ENCODE measurements around the gene CD101. TPM values are rescaled to one million over a fixed set of nuclear protein-coding genes. Genes with fewer than 3 reads are reported as not detected.

Gene CD101
- total and polyA plus RNA-seq, 2 experiments from 2014 or later: 1.2 to 1.3 TPM

- TF ChIP-seq ZNF462 (CRISPR knock-in tag; IDR thresholded peaks at IDR 0.05) (no peak), REST (IDR thresholded peaks at IDR 0.05; ENCODE audit: unreplicated experiment) (no peak)
Measured at GRCh38 chr1:117069220-117069844, 67.8 kb downstream of the CD101 start (continued).

- H3K27me3 Mint-ChIP-seq (ENCODE audit: insufficient read depth, low read depth, poor library complexity): peaks cover 3% of the 10 kb centered on the region
- ATAC-seq (no peak), DNase-seq (ENCODE audit: low spot score) (no peak)
- no peaks in the 10 kb centered on the region for H3K27me3 ChIP-seq (ENCODE audit: insufficient read depth)
- H3K36me3 ChIP-seq (ENCODE audit: insufficient read depth): peaks cover 20% of the 10 kb centered on the region
- H3K79me2 ChIP-seq (replicated peaks; ENCODE audit: insufficient read depth): peaks cover 53% of the 10 kb centered on the region
- H3K9me3 Mint-ChIP-seq: no peaks in the 10 kb centered on the region
- no peaks in the 10 kb centered on the region for H3K4me1 Mint-ChIP-seq
- H3K4me3 ChIP-seq: no peak overlapping the region
- H3K27ac ChIP-seq (ENCODE audit: low read depth): no peak overlapping the region
- H3K27ac Mint-ChIP-seq: no peak overlapping the region
- no peaks in the 10 kb centered on the region for H3K4me1 ChIP-seq (ENCODE audit: insufficient read depth)
- H4K20me1 ChIP-seq (replicated peaks; ENCODE audit: insufficient read depth): peaks cover 20% of the 10 kb centered on the region; the same call in 1 of the 2 replicates
- no peaks in the 10 kb centered on the region for H3K9me2 ChIP-seq (ENCODE audit: insufficient read depth)
- no peak overlapping the region for H3K4me3 Mint-ChIP-seq
- peaks cover 34% of the 10 kb centered on the region for H3K36me3 Mint-ChIP-seq (ENCODE audit: low read depth)
- H2AFZ ChIP-seq: no peak overlapping the region
- H3K4me2 ChIP-seq: no peak overlapping the region
- no peaks in the 10 kb centered on the region for H3F3A ChIP-seq (replicated peaks; ENCODE audit: low read depth)
- no peak for TF ChIP-seq STAT1 (IDR thresholded peaks at IDR 0.05; ENCODE audit: unreplicated experiment)
- TF ChIP-seq CREB1 (CRISPR knock-in tag; IDR thresholded peaks at IDR 0.05; ENCODE audit: low read depth): no peak
- no peak for TF ChIP-seq POLR2AphosphoS5 (IDR thresholded peaks at IDR 0.05; ENCODE audit: low read depth)
- no peak for TF ChIP-seq NANOG (IDR thresholded peaks at IDR 0.05; ENCODE audit: borderline replicate concordance)
- no peak for TF ChIP-seq REST (IDR thresholded peaks at IDR 0.05; ENCODE audit: unreplicated experiment)
Measured at GRCh38 chr1:117070124-117070523, 68.6 kb downstream of the CD101 start.

Measured in GM23338 (cell line).